ENCODE measurements around the gene OR2T27.

The OR2T27 gene

DNA sequence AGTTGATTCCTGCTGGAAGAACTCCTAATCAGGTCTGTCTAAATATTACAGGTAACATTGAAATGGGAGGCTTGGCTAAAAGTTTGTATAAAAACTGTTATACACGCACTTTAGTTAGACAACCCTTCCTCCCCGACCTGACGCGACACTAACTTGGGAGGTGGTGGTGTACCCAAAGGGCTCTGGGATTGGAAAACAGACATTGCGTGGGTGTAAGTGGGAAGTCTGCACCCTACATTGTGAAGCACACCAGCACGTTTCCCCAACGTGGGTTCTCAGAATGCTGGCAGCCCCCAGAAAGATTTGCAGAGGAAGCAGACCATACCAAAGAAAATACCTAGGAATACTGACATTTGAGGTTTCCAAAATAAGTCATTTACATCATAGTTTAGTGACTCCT is 37.2 kb downstream of the OR2T27 start:
- TF ChIP-seq ZBTB7A (IDR thresholded peaks at IDR 0.05; ENCODE audit: low read depth) (no peak), CREB1 (IDR thresholded peaks at IDR 0.05; ENCODE audit: low read depth) (no peak), TCF12 (IDR thresholded peaks at IDR 0.05; ENCODE audit: low read depth) (no peak), REST (IDR thresholded peaks at IDR 0.05; ENCODE audit: low read depth) (no peak), FOXM1 (IDR thresholded peaks at IDR 0.05; ENCODE audit: borderline replicate concordance, low read depth) (no peak), RAD21 (IDR thresholded peaks at IDR 0.05; ENCODE audit: low read depth) (no peak), TAF1 (IDR thresholded peaks at IDR 0.05; ENCODE audit: low read depth) (no peak), YY1 (IDR thresholded peaks at IDR 0.05; ENCODE audit: low read depth) (no peak)
- TF ChIP-seq, protein P1, sequence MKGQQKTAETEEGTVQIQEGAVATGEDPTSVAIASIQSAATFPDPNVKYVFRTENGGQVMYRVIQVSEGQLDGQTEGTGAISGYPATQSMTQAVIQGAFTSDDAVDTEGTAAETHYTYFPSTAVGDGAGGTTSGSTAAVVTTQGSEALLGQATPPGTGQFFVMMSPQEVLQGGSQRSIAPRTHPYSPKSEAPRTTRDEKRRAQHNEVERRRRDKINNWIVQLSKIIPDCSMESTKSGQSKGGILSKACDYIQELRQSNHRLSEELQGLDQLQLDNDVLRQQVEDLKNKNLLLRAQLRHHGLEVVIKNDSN (IDR thresholded peaks at IDR 0.05): no peak
- TF ChIP-seq, protein P2, sequence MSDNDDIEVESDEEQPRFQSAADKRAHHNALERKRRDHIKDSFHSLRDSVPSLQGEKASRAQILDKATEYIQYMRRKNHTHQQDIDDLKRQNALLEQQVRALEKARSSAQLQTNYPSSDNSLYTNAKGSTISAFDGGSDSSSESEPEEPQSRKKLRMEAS (IDR thresholded peaks at IDR 0.05): no peak

DNA sequence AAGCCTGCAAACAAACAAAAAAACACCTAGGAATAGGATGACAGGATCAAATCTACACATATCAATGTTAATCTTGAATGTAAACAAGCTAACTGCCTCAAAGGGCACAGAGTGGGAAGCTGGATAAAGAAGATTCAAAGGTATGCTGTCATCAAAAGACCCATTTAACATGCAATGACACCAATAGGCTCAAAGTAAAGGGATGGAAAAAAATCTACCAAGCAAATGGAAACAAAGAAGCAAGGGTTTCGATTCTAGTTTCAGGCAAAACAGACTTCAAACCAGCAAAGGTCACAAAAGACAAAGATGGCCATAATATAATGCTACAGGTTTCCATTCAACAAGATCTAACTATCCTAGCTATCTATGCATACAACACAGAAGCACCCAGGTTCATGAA is 41.6 kb downstream of the OR2T27 start:
- TF ChIP-seq TCF12 (IDR thresholded peaks at IDR 0.05; ENCODE audit: low read depth) (no peak), CREB1 (IDR thresholded peaks at IDR 0.05; ENCODE audit: low read depth) (no peak), ZBTB7A (IDR thresholded peaks at IDR 0.05; ENCODE audit: low read depth) (no peak), NFIC (IDR thresholded peaks at IDR 0.05) (no peak), EGR1 (IDR thresholded peaks at IDR 0.05) (no peak), FOXM1 (IDR thresholded peaks at IDR 0.05; ENCODE audit: borderline replicate concordance, low read depth) (no peak), EP300 (IDR thresholded peaks at IDR 0.05; ENCODE audit: borderline replicate concordance) (no peak), TEAD4 (IDR thresholded peaks at IDR 0.05) (no peak), TAF1 (IDR thresholded peaks at IDR 0.05; ENCODE audit: low read depth) (no peak), REST (IDR thresholded peaks at IDR 0.05; ENCODE audit: low read depth) (no peak), YY1 (IDR thresholded peaks at IDR 0.05; ENCODE audit: low read depth) (no peak), RAD21 (IDR thresholded peaks at IDR 0.05; ENCODE audit: low read depth) (no peak), CEBPB (IDR thresholded peaks at IDR 0.05) (no peak)
- TF ChIP-seq, protein P2 (IDR thresholded peaks at IDR 0.05): no peak
- TF ChIP-seq, protein P1 (IDR thresholded peaks at IDR 0.05): no peak

GRCh38 chr1:248611883-248612414 is 43.4 kb downstream of the OR2T27 start:
- TF ChIP-seq YY1 (IDR thresholded peaks at IDR 0.05; ENCODE audit: low read depth): no peak
- TF ChIP-seq REST (IDR thresholded peaks at IDR 0.05; ENCODE audit: low read depth): no peak
- TF ChIP-seq FOXM1 (IDR thresholded peaks at IDR 0.05; ENCODE audit: borderline replicate concordance, low read depth): no peak
- no peak for TF ChIP-seq TEAD4 (IDR thresholded peaks at IDR 0.05)
- TF ChIP-seq CEBPB (IDR thresholded peaks at IDR 0.05): no peak
- TF ChIP-seq, protein P2 (IDR thresholded peaks at IDR 0.05): no peak
- no peak for TF ChIP-seq NFIC (IDR thresholded peaks at IDR 0.05)
- no peak for TF ChIP-seq CREB1 (IDR thresholded peaks at IDR 0.05; ENCODE audit: low read depth)
- TF ChIP-seq, protein P1 (IDR thresholded peaks at IDR 0.05): no peak
- TF ChIP-seq EGR1 (IDR thresholded peaks at IDR 0.05): no peak
- TF ChIP-seq EP300 (IDR thresholded peaks at IDR 0.05; ENCODE audit: borderline replicate concordance): no peak
- no peak for TF ChIP-seq TCF12 (IDR thresholded peaks at IDR 0.05; ENCODE audit: low read depth)
- no peak for TF ChIP-seq ZBTB7A (IDR thresholded peaks at IDR 0.05; ENCODE audit: low read depth)
- TF ChIP-seq TAF1 (IDR thresholded peaks at IDR 0.05; ENCODE audit: low read depth): no peak
- TF ChIP-seq RAD21 (IDR thresholded peaks at IDR 0.05; ENCODE audit: low read depth): no peak
